ENCODE results near the gene DHH.
"Not testable (repeated sequence)": the region's sequence is repeated elsewhere in the genome, so short reads cannot be mapped to it uniquely, and the experiment has no call there.

The DHH gene

DNA sequence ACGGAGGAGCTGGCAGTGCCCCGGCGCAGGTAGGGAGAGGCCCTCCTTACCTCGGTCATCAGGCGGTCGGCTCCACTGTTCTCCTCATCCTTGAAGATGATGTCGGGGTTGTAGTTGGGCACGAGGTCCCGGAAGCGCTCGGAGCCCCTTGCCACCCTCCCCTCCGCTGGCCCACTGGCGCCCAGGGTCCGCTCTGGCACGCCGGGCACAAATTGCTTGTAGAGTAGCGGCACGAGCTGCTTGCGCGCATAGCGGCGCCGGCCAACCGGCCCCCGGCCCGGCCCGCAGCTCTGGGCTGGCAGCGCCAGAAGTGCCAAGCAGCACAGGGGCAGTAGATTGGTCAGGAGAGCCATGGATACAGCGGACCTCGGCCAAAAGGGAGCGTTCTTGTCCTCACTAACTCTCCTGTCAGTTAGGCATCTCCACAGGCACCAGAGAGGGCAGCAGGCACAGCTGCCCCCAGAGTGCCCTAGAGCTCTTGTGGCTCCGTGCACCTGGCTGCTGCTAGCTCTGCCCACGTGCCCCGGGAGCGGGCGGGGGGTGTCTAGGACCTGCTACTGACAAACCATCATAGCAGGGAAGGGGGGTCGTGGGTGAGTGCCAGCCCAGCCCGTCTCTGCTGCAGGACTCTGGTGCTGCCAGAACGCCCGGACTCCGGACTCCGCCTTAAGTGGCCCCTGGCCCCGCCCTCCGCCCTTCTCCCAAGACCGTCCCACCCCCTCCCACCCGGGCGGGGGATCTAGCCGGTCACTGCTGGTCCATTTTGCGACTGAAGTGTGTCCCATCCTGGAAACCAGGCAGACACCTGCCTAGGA lies at the start of gene DHH:
Gene DHH, minus strand, starts transcription at position 642 of the 815 bp plus-strand sequence. Its CDS starts 289 bp downstream, at position 353.
- DNase-seq = peak; percentile 54

DNA sequence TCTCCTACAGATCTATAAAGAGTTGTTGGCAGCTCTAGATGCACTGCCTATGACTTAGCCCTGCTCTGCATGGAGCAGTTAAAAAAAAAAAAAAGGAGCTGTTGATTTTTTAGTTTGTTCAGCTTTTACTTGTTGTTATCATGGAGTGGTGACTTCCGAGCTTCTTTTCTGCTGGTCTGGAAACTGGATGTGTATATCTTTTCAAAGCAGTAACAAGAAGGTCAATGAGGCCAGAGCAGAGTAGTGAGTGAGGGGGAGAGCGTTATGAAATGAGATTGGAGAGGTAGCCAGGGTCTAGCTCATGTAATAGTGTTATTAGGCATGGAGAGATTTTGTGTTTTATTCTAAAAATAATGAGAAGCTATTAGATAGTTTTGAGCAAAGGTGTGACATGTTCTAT lies 49.8 kb upstream of the DHH start:
- DNase-seq = no peak

DNA sequence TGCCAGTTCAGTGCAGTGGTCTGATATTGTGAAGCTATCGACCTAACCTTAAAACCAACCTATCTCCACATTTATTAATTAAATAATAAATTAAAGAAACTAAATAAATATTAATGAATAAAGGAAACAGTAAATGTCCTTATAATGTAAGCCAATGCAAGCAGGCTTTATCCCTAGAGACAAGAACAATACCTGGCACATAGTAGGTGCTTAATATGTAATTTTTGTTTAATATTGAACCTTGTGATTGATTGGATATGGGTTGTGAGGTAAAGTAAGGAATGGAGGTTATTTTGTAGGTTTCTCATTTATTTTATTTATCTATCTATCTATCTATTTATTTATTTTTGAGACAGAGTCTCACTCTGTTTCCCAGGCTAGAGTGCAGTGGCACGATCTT lies 44.4 kb upstream of the DHH start:
- no peak for DNase-seq

DNA sequence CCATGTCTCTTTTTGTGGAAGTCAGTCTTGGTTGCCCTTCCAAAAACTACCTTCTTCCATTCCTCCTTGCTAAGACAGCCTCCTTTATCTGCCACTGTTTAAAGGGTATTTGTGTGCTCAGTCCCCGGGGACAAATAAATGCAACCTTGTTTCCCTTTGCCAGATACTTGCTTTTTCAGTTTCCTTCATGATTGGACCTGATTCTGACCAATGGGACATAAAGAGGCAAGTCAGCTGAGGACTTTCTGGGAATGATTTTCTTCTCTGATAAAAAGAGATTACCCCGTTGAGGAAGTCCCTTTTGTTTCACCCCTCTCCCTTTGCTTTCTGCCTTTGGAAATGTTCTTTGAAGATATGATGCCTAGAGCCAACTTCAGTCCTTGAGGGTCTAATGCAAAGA lies 44.0 kb upstream of the DHH start:
- DNase-seq = no peak

DNA sequence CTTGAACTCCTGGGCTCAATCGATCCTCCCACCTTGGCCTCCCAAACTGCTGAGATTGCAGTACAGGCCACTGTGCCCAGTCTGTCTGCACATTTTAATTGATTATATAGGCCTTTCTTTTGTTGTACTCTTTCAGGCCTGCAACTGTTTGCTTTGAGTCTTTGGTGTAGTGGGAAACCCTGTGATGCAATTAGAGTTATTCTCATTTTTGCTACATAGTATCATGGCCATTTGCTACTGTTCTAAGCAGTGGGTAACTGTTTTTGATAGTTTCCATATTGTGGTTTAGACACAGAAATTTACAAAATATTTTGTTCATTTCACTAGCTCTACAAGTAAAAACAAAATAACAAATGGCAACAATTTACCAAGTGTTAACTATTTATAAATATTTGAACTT lies 42.9 kb upstream of the DHH start:
- DNase-seq = no peak

DNA sequence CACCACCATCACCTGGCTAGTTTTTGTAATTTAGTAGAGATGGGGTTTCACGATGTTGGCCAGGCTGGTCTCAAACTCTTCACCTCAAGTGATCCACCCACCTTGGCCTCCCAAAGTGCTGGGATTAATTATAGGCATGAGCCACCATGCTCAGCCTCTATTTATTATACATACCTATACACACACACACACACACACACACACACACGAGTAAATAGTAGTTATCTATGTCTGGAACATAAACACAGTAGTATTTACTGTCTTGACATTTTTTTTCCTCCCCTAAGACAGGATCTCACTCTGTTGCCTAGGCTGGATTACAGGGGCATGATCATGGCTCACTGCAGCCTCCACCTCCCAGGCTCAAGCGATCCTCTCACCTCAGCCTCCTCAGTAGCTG lies 42.4 kb upstream of the DHH start:
- DNase-seq = not testable (repeated sequence)

DNA sequence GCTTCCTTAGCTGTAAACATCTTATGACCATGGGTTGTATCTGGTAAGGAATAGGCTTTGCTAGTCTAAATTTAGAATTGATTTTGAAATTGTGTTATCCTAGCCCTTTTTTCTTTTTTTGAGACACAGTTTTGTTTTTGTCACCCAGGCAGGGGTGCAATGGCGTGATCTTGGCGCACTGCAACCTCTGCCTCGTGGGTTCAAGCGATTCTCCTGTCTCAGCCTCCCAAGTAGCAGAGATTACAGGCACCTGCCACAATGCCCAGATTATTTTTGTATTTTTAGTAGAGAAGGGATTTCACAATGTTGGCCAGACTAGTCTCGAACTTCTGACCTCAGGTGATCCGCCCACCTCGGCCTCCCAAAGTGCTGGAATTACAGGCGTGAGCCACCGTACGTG lies 39.0 kb upstream of the DHH start:
- no peak for DNase-seq

DNA sequence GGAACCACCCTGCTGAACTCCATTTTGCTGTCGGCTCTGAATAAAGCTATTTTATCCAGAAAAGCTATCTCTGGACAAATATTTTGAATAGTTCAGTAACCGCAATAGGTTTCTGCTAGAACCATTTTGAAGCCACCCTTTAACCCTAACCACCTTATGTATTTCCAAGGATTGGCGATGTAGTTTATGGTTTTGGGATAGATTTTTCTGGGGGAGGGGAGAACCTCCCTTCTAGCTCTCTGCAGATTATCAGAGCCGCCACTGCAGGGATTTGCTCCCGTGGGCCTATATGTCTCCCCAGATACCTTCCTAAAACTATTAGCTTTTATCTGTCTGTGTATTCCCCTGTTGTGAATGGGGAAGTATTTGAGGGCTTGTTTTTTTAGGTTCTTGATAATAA lies 38.4 kb upstream of the DHH start:
- no peak for DNase-seq

DNA sequence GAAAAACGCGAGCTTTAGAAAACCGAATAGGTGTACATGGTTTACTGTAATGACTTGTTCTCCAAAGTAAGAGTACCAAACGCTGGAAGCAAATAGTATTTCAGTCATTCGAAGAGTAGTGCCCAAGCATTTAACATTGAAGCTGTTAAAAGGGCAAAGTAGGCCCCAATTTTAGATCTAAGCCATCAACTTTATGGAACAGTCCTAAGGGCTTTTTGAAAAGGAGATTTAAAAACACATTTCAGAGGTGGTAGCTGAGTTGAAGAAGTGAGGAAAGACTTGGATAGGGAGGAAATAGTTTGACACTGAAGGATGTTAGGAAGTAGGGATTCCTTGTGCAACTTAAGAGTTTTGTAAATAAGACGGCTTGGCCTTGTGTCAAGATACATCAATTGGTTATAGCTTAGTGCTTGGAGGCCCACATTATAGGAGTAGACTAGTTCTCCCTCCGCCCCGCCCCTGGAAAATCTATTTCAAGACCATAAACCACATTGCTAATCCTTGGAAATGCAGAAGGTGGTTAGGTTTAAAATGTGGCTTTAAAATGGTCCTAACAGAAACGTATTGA lies 37.4 kb upstream of the DHH start:
- DNase-seq = peak; percentile 60

DNA sequence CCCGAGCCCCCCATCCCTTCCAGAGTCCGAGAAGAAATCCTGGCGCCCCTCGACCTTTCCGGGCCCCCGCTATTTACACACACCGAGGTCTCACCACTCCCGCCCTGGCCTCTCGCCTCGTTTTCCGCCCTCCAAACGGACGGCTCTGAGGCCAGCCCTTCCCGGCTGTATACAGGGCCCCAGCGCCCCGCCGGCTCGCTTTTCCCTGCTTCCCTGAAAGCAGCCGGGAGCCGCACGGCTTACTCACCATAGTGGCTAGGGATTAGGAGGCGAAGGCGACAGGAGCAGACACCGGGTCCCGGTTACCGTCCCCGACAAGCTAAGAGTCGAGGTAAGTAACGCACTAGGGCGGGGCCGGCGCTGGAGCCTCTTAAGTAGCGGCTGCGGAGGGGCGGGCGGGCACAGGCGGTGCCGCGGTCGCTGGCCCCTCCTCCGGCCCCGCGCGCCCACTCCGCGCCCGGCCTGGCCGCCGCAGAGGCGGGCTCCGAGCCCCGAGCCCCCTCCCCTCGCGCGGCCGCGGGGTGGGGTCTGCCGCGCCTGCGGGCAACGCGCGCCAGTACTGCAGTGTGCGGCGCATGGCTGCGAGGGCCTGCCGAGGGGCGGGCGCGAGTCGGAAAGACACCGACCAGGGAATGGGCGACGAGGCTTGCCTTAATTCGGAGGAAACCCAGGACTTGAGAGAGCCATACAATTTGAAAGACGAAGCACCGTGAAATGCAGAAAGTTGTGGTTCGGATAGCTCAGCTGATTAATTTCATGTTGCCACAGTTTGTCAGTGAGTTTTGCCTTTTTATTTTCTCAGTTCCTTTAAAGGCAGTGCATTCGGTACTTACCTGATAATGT lies 36.7 kb upstream of the DHH start, which contains the start of gene TUBA1B:
Gene TUBA1B, minus strand, starts transcription at position 345 of the 843 bp plus-strand sequence. Its CDS starts 95 bp downstream, at position 250.
- peak; percentile 94 for DNase-seq

DNA sequence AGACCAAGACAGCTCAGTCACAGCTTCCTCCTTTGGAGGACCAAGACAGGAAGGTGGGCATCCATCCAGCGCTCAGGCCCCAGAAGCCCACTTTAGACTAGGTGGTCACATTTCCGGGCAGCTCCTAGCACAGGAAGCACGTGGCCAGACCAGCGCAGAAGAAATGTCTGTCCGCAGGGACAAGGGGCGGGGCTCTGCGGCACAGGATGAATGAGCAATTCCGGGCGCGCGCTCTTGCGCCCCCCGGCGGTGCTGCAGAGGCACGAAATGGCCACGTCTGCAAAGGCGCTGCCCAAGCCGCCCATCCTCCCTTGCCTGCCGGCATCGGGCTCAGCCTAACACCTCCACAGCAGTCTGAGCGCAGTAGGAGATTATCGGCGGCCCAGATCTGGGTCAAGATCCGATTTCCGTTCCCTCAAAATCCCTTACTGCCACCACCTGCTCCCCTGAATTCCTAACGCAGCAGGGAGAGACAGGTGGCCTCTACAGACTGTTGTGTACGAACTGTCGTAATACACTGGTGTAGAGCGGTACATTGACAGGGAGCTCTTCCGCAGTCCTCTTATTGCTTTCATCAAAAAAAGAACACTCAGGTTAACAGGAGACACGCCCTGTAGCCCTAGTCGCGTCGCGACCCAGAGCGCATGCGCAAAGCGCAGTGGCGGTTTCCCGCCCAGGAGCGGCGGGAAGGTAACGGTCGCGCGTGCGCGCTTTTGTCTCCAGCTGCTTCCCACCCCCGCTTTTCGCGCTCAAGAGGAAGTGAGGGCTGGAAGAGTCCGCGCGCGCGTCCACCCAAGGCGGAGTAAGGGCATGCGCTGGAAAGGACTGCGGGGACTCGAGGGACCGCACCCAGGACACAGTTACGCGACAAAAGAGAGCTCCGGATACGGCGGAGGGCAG lies 35.8 kb upstream of the DHH start:
- DNase-seq = peak; percentile 96

DNA sequence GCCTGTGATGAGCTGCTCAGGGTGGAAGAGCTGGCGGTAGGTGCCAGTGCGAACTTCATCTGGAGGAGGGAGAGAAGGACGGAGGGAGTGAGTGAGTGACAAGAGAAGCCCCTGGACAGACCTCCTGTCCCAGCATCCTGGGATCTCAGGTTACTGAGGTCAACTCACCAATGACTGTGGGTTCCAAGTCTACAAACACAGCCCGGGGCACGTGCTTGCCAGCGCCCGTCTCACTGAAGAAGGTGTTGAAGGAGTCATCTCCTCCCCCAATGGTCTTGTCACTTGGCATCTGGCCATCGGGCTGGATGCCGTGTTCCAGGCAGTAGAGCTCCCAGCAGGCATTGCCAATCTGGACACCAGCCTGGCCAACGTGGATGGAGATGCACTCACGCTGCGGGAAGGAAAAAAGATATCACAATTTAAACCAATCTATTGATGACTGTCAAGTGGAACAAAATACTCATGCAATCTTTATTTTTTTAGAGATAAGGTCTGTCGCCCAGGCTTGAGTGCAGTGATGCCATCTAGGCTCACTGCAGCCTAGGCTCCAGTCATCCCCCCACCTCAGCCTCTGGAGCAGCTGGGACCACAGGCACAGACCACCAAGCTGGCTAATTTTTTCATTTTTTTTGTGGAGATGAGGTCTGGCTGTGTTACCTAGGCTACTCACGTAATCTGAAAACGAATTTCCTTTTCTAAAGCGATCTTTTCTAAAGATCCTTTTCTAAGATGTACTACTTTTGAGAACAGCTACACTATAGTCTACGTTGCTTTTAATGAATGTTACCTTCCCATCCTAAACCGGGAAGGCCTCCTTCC lies 34.9 kb upstream of the DHH start:
- no peak for DNase-seq

DNA sequence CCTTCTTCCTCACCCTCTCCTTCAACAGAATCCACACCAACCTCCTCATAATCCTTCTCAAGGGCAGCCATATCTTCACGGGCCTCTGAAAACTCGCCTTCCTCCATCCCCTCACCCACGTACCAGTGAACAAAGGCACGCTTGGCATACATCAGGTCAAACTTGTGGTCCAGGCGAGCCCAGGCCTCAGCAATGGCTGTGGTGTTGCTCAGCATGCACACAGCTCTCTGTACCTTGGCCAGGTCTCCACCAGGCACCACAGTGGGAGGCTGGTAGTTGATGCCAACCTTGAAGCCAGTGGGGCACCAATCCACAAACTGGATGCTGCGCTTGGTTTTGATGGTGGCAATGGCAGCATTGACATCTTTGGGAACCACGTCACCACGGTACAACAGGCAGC lies 33.4 kb upstream of the DHH start:
- DNase-seq = not testable (repeated sequence)

DNA sequence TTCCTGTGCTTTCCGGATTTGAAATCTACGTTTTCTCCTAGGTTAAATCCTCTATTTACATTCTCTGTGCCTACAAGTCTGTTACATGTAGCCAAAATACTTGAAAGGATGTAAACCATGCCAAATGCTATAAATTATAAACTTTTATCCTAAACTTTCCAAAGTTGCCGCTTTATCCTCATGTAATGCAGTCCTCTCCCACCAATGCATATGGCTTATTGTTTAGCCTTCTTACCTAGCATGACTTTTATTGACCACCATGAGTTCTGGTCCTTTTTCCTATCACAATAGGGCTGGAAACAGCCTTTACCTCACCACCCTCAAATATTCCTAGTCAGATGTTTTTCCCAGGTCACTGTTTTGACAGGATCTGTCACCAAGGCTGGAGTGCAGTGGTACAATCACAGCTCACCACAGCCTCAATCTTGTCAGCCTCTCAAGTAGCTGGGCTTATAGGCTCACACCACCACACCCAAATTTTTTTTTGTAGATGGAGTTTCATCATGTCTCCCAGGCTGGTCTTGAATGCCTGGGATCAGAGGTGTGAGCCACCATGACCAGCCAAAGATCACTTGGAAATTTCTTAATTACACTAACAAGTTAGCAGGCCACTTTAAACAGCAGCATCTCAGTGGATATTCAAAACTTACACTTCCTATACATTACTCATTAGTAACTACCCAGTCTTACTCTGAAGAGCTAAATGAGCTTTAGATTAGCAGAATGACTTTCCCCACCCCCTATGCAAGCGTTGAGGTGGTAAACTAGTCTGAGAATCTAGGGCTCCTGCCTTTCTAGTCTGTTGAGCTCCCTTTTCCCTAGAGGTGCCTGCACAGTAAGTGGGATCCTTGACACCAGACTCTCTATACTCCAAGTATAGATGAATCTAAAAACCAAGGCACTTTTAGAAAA lies 32.5 kb upstream of the DHH start:
- DNase-seq = no peak

DNA sequence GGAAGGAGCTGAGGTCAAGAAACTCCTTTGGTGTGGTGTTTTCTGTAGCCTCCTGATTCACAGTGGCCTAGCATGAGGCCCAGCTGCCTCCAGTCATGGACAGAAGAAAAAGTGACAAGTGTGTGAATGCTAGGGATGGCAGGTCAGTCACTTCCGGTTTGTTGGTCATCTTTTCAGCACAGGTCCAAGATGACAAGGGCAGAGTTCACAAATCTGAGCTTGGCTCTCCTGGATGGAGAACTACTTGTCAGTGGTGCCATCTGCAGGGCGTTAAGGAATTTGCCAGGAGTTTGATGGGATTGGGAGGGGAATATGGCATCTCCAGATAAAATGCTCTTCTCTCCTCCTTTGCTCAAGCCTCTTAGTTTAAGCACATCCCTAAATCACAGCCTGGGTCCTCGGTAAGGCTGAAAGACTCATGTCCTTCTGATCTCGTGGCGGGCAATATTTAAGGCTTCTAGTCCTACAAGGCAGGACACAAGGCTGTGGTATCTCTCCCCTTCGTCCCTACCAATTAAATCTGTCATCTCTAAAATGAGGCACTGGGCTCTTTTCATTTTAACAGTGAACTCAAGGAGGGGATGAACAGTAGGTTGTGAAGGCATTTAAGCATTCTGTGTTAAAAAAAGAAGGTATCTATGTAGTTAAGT lies 26.6 kb upstream of the DHH start:
- peak; percentile 38 for DNase-seq

DNA sequence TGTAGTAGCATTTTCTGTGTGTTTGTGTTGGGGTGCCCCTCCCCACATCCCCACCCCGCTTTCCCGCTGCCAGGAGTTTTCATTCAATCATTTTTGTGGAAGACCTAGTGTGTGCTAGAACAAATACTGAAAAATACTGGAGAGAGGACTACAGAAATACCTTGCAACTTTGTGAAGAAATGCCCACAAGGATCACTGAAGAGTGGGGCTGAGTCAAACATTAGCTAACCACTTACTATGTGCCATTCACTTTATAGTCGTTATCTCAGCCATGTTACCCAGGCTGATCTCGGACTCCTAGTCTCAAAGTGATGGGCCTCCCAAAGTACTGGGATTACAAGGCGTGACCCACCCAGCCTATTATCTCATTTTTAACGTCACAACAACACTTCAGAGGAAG lies 16.6 kb upstream of the DHH start:
- no peak for DNase-seq

DNA sequence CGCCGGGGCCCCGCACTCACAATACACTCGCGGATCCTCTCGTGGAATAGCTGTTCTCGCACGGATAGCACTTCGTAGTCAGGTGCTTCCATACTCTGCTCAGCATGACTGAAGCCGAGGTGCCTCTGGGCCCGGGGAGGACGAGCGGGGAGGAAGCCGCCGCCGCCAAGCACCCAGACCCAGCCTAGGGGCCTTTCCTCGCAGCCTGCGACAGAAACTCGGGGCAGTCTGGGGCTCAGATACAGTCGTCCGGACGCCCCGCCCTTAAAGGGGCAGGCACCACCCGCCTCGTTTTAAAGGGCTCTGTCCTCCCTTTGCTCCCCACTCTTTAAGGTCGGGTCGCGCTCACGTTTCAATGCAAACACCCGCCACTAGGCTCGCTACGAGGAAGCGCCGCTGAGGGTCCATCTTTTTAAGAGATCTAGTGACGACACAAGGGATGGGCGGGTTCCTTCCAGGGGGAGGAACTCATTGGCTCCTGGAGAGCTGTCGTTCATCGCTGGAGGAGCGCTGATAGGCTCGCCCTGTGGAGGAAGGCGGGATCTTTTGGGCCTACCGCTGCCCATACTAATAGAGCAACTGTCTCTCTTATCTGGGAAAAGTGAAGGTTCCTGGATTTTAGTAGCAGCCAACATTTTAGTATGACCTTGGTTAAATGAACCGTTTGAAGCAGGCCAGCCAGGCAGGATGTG lies 16.0 kb upstream of the DHH start, which contains the start of gene LMBR1L:
Gene LMBR1L, minus strand, starts transcription at position 384 of the 692 bp plus-strand sequence. Its CDS starts 292 bp downstream, at position 92.
- DNase-seq = peak; percentile 99

DNA sequence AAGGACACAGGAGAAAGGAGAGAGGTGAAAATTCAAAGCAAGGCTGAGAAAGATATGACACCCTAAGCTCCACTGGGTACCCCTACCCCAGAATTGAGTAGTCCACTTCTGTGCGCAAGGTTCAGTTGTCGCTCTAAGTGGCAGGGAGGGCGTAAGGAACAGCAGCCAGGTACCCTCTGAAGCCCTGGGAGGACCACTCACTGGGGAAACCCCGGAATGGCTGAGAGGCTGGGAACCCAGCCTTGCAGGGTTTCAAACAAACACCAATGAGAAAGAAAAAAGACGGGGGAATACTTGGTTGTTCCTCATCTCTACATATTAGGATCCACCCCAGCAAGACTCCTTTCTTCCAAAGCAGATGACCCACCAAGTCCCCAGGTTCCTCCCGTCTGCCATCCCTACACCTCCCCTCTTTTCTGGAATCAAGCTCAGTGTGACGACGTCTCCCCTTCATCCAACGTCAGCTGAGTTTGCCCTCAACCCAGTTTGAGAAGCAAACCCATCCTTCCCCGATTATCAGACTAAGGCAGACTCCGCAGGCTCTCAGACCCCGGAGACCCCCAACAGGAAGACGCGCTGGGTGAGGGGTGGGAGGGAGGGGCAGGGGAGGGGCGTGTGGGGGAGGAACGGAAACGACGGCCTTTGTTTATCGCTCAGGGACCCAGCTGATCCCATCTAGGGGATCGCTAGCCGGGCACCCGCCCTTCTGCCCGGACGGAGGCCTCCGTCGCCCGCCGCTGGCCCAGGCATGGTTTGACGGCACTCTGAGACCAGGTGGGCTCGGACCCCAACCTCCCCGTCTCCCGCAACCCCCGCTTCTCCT lies 15.3 kb upstream of the DHH start:
- DNase-seq = peak; percentile 63
